ENCODE results near the gene HAP1.

DNA sequence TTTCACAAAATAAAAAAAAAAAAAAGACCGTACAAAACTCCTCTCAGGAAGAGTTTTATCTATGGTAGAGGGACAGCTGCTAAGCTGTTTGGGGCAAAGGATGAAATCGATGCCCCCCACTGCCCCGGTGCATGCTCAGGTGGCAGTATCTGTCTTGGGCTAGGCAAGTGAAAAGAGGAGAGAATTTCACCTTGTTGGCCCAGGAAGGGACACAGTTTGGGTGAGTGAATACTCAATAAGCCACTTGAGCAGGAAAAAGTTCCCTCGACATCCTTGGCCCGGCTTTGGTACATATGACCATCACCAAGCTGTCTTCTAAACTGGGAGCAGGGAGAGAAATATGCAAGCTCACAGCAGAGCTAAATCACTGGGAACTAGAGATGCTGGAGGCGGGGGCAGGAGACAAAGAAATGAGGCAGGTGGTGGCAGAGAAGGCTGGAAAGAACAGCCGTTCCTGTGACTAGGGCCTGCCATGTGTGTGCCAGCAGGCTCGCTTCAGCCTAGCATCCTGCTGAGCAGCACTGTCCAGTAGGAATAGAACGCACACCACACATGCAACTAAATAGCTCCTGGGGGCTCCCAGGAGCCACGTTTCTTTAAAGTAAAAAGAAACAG lies 53.9 kb downstream of the HAP1 start:
- TF ChIP-seq, protein P1, sequence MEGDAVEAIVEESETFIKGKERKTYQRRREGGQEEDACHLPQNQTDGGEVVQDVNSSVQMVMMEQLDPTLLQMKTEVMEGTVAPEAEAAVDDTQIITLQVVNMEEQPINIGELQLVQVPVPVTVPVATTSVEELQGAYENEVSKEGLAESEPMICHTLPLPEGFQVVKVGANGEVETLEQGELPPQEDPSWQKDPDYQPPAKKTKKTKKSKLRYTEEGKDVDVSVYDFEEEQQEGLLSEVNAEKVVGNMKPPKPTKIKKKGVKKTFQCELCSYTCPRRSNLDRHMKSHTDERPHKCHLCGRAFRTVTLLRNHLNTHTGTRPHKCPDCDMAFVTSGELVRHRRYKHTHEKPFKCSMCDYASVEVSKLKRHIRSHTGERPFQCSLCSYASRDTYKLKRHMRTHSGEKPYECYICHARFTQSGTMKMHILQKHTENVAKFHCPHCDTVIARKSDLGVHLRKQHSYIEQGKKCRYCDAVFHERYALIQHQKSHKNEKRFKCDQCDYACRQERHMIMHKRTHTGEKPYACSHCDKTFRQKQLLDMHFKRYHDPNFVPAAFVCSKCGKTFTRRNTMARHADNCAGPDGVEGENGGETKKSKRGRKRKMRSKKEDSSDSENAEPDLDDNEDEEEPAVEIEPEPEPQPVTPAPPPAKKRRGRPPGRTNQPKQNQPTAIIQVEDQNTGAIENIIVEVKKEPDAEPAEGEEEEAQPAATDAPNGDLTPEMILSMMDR (IDR thresholded peaks at IDR 0.05), result no peak
- TF ChIP-seq POLR2A (IDR thresholded peaks at IDR 0.05), result no peak

Data from esophagus squamous epithelium (tissue), 4 donors.